KBM-7 (cell line): ENCODE measurements around the gene GAS7.

Experiments
- DNase-seq: peaks from one replicate; pipeline ENCODE4 v3.0.0-alpha.2; 2015
- in situ Hi-C: fragments of 300-500 bp; cut with MboI; formaldehyde crosslinking; loops from 2 replicates; pipeline ENCODE4 v1.14.3; 2020; ENCODE audit warnings: low sequenced_read_pairs, low pct_unique_long_range_greater_than_20kb, mixed read lengths

The GAS7 gene

GRCh38 chr17:10092595-10092994, 105.8 kb downstream of the GAS7 start:
- in situ Hi-C loops = no loop called here

GRCh38 chr17:10091046-10091445, 107.4 kb downstream of the GAS7 start:
- DNase-seq = no peak
- in situ Hi-C loops = no loop called here

More at GRCh38 chr17:10092595-10092994, 105.8 kb downstream of the GAS7 start:
- DNase-seq = no peak

DNA sequence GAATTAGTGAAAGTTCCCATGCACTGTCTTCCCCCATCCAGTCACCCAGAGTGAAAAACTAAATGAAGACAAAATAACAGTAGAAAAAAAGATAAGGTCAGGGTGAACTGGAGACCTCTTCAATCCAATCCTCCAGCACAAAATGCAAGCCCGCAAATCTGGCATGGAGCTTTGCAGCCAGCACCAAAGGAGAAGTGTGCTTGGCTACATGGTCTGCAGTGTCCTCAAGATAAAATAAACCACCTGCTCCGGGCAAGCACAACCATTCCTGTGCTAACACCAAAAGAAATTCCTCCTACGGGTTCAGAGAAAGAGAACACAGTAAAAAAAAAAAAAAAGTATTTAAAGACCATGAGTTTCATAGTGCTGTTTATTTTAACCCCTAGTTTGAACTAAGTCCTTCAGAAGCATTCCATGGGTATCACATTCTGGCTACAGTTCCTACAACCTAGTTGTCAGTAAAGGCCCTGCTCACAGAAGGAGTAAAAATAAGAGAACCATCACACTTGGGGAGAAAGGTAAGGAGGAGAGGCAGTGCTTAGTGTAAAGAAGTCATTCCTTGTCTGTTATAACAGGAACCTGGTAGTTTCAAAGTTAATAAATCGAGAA, 109.1 kb downstream of the GAS7 start:
- no peak for DNase-seq
- in situ Hi-C loops = no loop called here

- no peak for DNase-seq
- in situ Hi-C loops = no loop called here
These were observed 110.0 kb downstream of the GAS7 start for GRCh38 chr17:10088444-10088843.

- peak; percentile 73 for DNase-seq
- in situ Hi-C loops = no loop called here
These were observed 111.1 kb downstream of the GAS7 start for GRCh38 chr17:10087355-10087754.

GRCh38 chr17:10083864-10084263, 114.5 kb downstream of the GAS7 start:
- in situ Hi-C loops = no loop called here
- no peak for DNase-seq

GRCh38 chr17:10082795-10083194, 115.6 kb downstream of the GAS7 start:
- in situ Hi-C loops = no loop called here

DNA sequence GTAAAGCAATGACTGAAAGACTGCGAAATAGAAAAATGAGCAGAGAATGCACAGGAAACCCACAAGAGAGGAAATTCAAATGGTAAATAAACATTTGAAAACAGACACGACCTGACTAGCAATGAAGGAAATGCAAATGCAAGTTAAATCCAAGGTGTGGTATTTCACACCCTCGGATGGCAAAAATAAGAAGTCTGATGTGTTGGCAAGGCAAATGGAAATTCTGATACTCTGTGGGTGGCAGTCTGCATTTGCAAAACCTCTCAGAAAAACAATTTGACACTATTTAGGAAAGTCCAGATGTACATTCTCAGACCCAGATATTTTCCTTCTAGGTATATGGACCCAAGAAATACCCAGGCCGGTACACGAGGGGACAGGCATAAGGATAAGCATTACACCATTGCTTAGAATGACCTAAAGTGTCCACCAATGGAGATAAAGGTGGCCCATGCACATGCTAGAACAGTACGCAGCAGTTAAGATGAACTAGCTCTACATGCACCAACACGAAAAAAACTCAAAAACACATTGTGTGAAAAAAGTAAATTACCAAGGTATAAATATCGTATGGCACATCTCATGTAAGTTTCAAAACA, 116.7 kb downstream of the GAS7 start:
- DNase-seq = no peak
- in situ Hi-C loops = no loop called here

More at GRCh38 chr17:10082795-10083194, 115.6 kb downstream of the GAS7 start:
- no peak for DNase-seq

DNA sequence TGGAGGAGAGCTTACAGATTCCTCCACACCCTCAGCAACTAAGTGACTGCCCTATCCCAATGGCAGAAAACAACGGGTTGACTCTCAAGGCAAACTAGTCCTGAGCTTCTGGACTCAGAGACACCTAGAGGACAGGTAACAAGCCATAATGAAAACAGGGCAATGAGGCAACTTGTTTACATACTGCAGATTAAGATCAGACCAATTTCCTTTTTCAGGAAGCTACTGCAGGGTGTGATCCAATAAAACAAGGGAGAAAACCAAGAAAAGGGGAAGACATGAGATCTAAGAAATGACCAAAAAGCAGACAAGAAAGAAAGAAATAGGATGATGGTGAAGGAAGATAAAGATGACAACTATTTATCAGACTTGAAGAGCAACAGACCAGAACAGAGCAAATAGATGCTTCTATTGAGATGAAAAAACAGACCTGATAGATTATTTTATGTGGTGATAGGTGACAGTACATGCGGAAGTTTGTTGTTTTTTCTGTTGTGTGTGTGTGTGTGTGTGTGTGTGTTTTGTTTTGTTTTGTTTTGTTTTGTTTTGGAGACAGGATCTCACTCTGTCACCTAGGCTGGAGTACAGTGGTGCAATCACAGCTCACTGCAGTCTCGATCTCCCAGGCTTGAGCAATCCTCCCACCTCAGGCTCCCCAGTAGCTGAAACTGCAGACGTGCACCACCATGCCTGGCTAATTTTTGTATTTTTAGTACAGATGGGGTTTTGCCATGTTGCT, 120.7 kb downstream of the GAS7 start:
- in situ Hi-C loops = no loop called here
- DNase-seq = peak; percentile 46

GRCh38 chr17:10075919-10076318, 122.5 kb downstream of the GAS7 start:
- DNase-seq = no peak
- in situ Hi-C loops = no loop called here

DNA sequence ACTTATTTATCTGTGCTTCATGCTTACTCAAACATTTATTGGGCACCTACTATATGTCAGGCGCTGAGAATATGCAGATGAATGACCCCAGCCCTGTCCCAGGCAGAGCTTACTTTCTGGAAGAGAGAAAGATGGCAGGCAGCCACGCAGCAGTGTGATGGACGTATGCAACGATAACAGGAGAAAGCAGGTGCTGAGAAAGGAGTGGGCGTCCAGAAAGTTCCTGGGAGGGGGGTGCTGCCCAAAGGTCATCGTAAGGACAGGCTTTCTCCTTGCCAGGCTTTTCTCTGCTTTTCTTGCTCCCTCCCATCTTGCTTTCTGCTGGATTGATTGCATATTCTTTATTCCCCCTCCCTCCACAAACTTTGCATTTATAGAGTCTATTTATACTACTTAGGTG, 124.5 kb downstream of the GAS7 start:
- in situ Hi-C loops = no loop called here

DNA sequence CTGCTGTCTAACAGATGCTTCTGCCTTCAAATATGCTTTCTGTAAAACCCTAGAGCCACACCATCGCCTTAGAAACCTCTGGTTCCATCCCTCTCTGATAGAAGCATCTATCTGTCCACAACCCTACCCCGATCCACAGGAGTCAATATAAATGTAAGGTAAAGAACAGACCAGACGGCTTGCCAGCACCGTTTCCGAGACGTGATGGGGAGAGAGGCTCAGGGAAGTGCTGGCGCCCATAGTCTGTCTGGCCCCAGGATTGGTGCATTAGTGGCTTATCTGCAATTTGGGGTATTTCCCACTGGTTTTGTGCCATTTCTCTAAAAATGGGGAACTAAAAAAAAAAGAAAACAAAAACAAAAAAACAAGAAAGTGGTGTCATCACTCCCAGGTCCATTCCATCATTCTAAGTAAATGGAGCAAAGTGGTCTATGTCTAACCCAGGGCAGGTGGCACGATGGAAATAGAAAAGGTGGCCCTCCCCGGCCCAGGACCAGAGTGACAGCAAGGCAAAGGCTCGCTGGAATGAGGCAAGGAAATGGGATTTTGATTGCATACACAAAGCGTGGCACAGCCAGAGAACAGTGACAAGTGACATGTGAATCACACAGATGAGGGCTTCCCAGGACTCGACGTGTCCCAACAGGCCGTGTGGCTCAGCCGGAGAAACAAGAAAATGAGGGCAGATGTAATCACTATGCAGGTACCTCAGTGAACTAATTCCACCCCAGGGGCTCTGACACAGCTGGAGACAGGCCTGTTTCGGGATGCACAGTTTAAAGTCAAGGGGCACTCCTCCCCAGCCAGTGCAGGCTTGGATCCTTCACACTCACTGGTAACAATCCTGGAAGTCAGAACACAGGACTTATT, 125.6 kb downstream of the GAS7 start:
- no peak for DNase-seq
- in situ Hi-C loops = no loop called here

More for the DNA sequence above, 124.5 kb downstream of the GAS7 start:
- DNase-seq = no peak

DNA sequence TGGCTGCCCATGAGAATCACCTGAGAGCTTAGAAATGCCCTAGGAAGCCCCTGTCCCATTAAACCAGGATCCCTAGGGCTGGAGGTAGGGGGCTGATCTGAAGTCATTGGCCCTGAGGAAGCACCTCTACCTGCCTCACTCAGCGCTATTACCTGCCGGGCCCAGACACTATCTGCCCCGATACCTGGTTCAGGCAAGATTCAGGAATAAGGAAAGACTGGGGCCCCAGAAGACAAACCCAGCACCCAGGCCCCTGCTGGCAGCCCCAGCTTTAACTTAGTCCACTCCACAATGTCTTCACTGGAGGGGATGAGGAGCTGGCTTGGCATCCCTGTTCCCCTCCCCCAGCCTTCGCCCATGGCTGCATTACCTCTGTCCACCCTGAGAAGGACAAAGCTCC, 126.3 kb downstream of the GAS7 start:
- in situ Hi-C loops = no loop called here
- no peak for DNase-seq

DNA sequence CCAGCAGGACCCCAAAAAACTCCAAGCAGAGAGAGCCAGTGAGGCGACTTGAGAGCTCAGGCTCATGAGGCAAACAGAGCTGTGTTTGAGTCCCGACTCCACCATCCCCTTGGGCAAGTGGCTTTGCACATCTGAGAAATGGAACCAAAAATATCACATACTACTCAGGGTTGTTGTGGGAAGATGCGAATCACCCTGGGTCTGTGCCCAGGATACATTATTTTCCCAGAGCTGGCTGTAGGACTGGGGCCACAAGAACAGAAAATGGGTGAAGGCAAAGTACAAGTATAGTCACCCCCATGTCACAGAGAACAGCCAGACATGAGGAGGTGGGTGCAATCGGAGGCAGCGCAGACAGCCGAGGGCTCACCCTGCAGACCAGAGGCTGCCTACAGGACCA, 127.3 kb downstream of the GAS7 start:
- in situ Hi-C loops = no loop called here
- DNase-seq = no peak

DNA sequence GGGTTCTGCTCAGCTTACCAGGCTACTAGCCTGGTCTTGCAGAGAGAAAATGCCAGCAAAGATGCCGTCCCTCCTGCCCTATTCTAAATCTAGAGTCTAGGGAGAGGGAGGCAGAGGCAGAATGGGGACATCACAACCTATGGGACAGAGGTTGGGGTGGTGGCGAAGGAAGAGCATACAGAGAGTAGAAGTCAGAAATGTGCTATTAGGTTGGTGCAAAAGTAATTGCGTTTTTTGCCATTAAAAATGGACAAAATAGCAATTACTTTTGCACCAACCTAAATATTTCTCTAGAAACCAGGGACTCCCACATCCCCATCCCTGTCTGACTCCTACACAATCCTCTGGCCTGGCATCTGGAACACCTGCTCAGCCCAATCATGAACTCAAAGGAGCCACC, 127.7 kb downstream of the GAS7 start:
- DNase-seq = no peak
- in situ Hi-C loops = no loop called here

DNA sequence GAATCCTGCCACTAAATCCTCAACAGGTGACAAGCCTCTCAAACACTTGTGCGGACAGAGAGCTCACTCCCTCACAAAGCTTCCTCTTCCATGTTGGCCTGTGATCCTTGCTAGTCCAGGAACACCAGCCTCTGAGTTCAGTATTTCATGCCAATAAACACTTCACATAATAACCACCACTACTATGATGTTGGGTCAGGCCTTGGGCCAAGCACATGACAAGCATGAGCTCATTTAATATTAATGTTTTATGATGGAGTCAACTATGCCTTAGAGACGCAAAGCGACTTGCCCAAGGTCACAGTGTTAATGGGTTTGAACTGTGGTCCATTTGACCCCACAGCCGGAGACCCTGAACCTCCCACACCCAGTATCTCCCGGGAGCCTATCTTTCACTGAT, 129.1 kb downstream of the GAS7 start:
- no peak for DNase-seq
- in situ Hi-C loops = no loop called here

DNA sequence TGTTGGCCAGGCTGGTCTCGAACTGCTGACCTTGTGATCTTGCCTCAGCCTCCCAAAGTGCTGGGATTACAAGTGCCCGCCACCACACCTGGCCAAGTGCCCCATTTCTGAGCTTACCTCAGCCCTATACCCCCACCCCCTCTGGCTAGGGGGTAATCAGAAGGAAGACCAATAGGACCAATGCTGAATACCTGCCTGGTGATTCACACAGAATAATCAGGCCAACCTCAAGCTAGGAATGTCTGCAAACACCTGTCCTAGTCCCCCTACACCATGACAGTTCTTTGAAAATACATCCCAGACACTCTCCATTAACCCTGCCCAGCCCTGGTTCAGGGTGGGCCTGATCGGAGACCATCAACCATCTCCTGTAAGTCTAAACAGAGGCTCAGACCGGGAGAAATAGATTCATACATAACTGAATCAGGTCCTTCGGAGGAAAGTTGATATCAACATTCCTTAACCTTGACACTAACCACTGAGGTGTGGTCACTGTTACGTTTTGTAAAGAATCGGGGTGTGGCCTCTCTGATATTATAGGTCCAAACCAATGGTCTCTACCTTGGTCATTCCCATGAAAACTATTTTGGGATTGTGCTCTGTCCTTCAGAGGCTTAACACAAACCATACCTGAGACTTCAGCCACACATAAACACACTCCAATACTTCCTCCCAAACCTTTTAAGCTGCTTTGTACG, 130.8 kb downstream of the GAS7 start:
- DNase-seq = no peak
- in situ Hi-C loops = no loop called here

- no peak for DNase-seq
- in situ Hi-C loops = no loop called here
These were observed 133.9 kb downstream of the GAS7 start for GRCh38 chr17:10064536-10064935.

DNA sequence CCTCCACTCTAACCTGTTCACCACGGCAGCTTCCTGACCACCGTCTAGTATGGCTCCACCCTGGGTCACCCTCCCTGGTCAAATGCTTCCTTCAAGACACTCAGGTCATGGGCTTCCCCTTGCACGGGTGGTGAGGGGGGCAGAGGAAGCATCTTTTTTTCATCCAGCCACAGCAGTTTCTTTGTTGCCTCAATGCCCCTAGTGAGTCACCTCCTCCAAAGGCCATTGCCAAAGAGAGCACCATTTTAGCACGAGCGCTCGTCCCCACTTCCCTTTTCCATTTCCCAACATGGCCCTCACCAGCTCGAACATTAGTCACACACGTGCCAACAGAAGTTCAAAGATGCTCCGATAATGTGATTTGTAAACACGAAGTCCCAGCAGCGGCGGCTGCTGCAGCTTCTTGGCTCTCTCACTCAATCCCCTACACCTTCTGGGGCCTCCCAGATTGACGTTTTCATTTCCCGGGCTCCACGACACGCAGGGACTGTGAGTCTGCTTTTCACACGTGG, 134.6 kb downstream of the GAS7 start:
- in situ Hi-C loops = no loop called here
- DNase-seq = peak; percentile 81
